Endodermal cell (in vitro differentiated cells): Measurements from ENCODE around the gene SUCLG2. TPM values are rescaled to one million over a fixed set of nuclear protein-coding genes. Genes with fewer than 3 reads are reported as not detected.

ENCODE experiments used
- DNase-seq: peaks from one replicate; pipeline ENCODE4 v3.0.0-alpha.2; 2017
- H3K27ac ChIP-seq: 2 replicates; pipeline ENCODE4 v1.5.1; 2013; ENCODE audit warnings: mild to moderate bottlenecking, low read depth, low read length, moderate library complexity
- H3K27me3 ChIP-seq: 2 replicates; pipeline ENCODE4 v1.6.1; 2013; ENCODE audit warnings: mild to moderate bottlenecking, low read length, moderate library complexity; ENCODE audit not compliant: insufficient read depth, control insufficient read depth, poor library complexity, severe bottlenecking
- H3K36me3 ChIP-seq: 2 replicates; pipeline ENCODE4 v1.7.0; 2013; ENCODE audit warnings: mild to moderate bottlenecking, low read length, moderate library complexity; ENCODE audit not compliant: control insufficient read depth, insufficient read depth
- H3K4me1 ChIP-seq: one replicate; pipeline ENCODE4 v1.7.0; 2013; ENCODE audit warnings: low read length; ENCODE audit not compliant: control insufficient read depth, insufficient read depth
- H3K4me3 ChIP-seq: 2 replicates; pipeline ENCODE4 v1.5.1; 2013; ENCODE audit warnings: mild to moderate bottlenecking, low read length, moderate library complexity
- H3K9ac ChIP-seq: 2 replicates; pipeline ENCODE4 v1.6.1; 2013; ENCODE audit warnings: mild to moderate bottlenecking, low read length, moderate library complexity; ENCODE audit not compliant: poor library complexity, severe bottlenecking; ENCODE audit errors: extremely low read depth
- H3K9me3 ChIP-seq: 2 replicates; pipeline ENCODE4 v1.6.1; 2013; ENCODE audit warnings: mild to moderate bottlenecking, low read length, moderate library complexity; ENCODE audit not compliant: control insufficient read depth
- H3K27ac Mint-ChIP-seq: 2 replicates; pipeline ENCODE4 v1.8.0; 2020; ENCODE audit warnings: mixed read lengths
- H3K27me3 Mint-ChIP-seq: 2 replicates; pipeline ENCODE4 v1.8.0; 2021; ENCODE audit warnings: mild to moderate bottlenecking, mixed read lengths; ENCODE audit not compliant: insufficient read depth
- H3K36me3 Mint-ChIP-seq: 2 replicates; pipeline ENCODE4 v1.8.0; 2020; ENCODE audit warnings: low read depth, mixed read lengths
- H3K4me1 Mint-ChIP-seq: 2 replicates; pipeline ENCODE4 v1.8.0; 2020; ENCODE audit warnings: mixed read lengths
- H3K4me3 Mint-ChIP-seq: 2 replicates; pipeline ENCODE4 v1.8.0; 2020; ENCODE audit warnings: mild to moderate bottlenecking, moderate library complexity, mixed read lengths
- H3K9me3 Mint-ChIP-seq: 2 replicates; pipeline ENCODE4 v1.8.0; 2020; ENCODE audit warnings: mild to moderate bottlenecking, mixed read lengths
- CTCF ChIP-seq: fragments of 200-600 bp; sonication (generic); conservative IDR thresholded peaks from 2 replicates; pipeline ENCODE4 v1.5.0; 2021; ENCODE audit warnings: antibody characterized with exemption, mild to moderate bottlenecking
- WGBS, 2 experiments: methylation state at CpG; one replicate each; pipeline versions ENCODE4 v1.1.5 to v1.1.7; 2013; ENCODE audit warnings: missing lambda C conversion rate in 2 of 2, mixed read lengths in 1 of 2; ENCODE audit not compliant: insufficient coverage in 1 of 2, insufficient read length in 1 of 2; 5-methylcytosine and 5-hydroxymethylcytosine counted together
- total RNA-seq, 2 donors: library from RNA; stranded (reverse); fragmentation: NEBNext Ultra II Directional in 1 of 2; extraction: Animal tissue kit (Norgen Biotek cat#: 25700) in 1 of 2; gene quantifications; 2 replicates in 1 of 2; 3 replicates in 1 of 2; pipeline ENCODE4 v1.2.1, GENCODE V29; 2021

SUCLG2 gene
- total RNA-seq, 2 donors from 2014 or later: 42.4 to 57.3 TPM

GRCh38 chr3:67650084-67650483 lies 4.3 kb downstream of the SUCLG2 start:
- H3K36me3 Mint-ChIP-seq: peaks cover 15% of the 10 kb centered on the region
- no peaks in the 10 kb centered on the region for H3K27me3 Mint-ChIP-seq
- no peaks in the 10 kb centered on the region for H3K36me3 ChIP-seq
- H3K27ac Mint-ChIP-seq: no peak overlapping the region
- H3K27ac ChIP-seq: no peak overlapping the region
- H3K4me1 Mint-ChIP-seq: peaks cover 37% of the 10 kb centered on the region
- 83 to 90% methylated on average over 1 to 2 of the region's 2 CpGs for WGBS, 2 experiments
- no peak overlapping the region for H3K9ac ChIP-seq
- no peak overlapping the region for H3K4me3 Mint-ChIP-seq
- no peaks in the 10 kb centered on the region for H3K27me3 ChIP-seq
- peaks cover 3% of the 10 kb centered on the region for H3K4me1 ChIP-seq
- H3K9me3 ChIP-seq: no peaks in the 10 kb centered on the region
- no peak overlapping the region for H3K4me3 ChIP-seq
- no peak for TF ChIP-seq CTCF
- H3K9me3 Mint-ChIP-seq: peaks cover 3% of the 10 kb centered on the region
- DNase-seq: no peak

DNA sequence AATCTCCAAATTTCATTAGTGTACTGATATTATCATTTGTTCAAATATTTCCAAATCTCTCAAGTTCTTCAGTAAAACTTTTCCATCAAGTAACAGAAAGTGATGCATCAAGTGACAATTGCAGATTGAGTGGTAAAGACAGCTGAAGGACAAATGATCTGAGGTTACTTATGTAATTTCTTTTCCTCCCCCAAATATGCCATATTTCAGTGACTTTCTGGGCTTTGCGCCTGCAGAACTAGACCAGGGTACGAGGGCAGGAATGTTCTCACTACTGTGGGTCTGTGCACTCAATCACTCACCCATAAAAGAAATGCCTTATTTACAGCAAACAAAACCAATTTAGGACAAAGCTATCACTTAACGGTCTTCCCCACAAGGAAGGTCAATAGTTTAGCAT lies 4.7 kb downstream of the SUCLG2 start:
- H3K36me3 Mint-ChIP-seq: peaks cover 13% of the 10 kb centered on the region
- H3K9me3 Mint-ChIP-seq: no peaks in the 10 kb centered on the region
- no peak overlapping the region for H3K9ac ChIP-seq
- H3K27ac Mint-ChIP-seq: peak overlapping the region; percentile 11
- H3K9me3 ChIP-seq: no peaks in the 10 kb centered on the region
- H3K4me3 Mint-ChIP-seq: no peak overlapping the region
- no peak for TF ChIP-seq CTCF
- no peak for DNase-seq
- WGBS, 2 experiments: 94 to 95% methylated on average over 2 to 3 of the region's 3 CpGs
- H3K27me3 Mint-ChIP-seq: no peaks in the 10 kb centered on the region
- H3K27me3 ChIP-seq: no peaks in the 10 kb centered on the region
- no peak overlapping the region for H3K27ac ChIP-seq
- H3K36me3 ChIP-seq: no peaks in the 10 kb centered on the region
- H3K4me3 ChIP-seq: no peak overlapping the region
- peaks cover 34% of the 10 kb centered on the region for H3K4me1 Mint-ChIP-seq
- peaks cover 3% of the 10 kb centered on the region for H3K4me1 ChIP-seq

- TF ChIP-seq CTCF: no peak
- H3K27me3 ChIP-seq: no peaks in the 10 kb centered on the region
- H3K9me3 Mint-ChIP-seq: no peaks in the 10 kb centered on the region
- no peaks in the 10 kb centered on the region for H3K9me3 ChIP-seq
- no peaks in the 10 kb centered on the region for H3K36me3 ChIP-seq
- no peak overlapping the region for H3K27ac ChIP-seq
- peaks cover 3% of the 10 kb centered on the region for H3K4me1 ChIP-seq
- DNase-seq: no peak
- H3K27me3 Mint-ChIP-seq: no peaks in the 10 kb centered on the region
- peaks cover 34% of the 10 kb centered on the region for H3K4me1 Mint-ChIP-seq
- 92 to 100% methylated on average over 2 to 4 of the region's 4 CpGs for WGBS, 2 experiments
- no peak overlapping the region for H3K4me3 Mint-ChIP-seq
- H3K27ac Mint-ChIP-seq: no peak overlapping the region
- peaks cover 17% of the 10 kb centered on the region for H3K36me3 Mint-ChIP-seq
- H3K4me3 ChIP-seq: no peak overlapping the region
- no peak overlapping the region for H3K9ac ChIP-seq
Measured at GRCh38 chr3:67648701-67649100, 5.7 kb downstream of the SUCLG2 start.
